ENCODE data around the gene THSD4.
"Not testable (repeated sequence)": the region's sequence is repeated elsewhere in the genome, so short reads cannot be mapped to it uniquely, and the experiment has no call there.

The THSD4 gene

DNA sequence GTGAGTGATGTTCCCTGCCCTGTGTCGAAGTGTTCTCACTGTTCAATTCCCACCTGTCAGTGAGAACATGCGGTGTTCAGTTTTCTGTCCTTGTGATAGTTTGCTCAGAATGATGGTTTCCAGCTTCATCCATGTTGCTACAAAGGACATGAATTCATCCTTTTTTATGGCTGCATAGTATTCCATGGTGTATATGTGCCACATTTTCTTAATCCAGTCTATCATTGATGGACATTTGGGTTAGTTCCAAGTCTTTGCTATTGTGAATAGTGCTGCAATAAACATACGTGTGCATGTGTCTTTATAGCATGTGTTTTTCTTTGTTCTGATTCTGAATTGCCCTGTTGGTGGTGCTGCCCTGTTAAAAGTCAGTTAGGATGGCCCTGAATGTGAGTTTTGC is 204.2 kb downstream of the THSD4 start:
- H2BK15ac ChIP-seq (ENCODE audit: low read depth, poor library complexity, severe bottlenecking); H2BK5ac ChIP-seq (ENCODE audit: low read depth, low read length, poor library complexity, severe bottlenecking); H3K9ac ChIP-seq (ENCODE audit: low read length); H4K8ac ChIP-seq (ENCODE audit: low read length); H3K27ac ChIP-seq (ENCODE audit: low read length, poor library complexity, severe bottlenecking); H3K23ac ChIP-seq (ENCODE audit: low read length in 2 of 2); H3K14ac ChIP-seq (ENCODE audit: low read length in 2 of 2); H3K36me3 ChIP-seq (ENCODE audit: control insufficient read depth in 1 of 2, insufficient read depth in 2 of 2, low read depth in 1 of 2, low read length in 2 of 2); H2BK12ac ChIP-seq (ENCODE audit: low read length in 2 of 2); H3K27me3 ChIP-seq (ENCODE audit: control insufficient read depth in 1 of 2, insufficient read depth in 1 of 2, low read length in 2 of 2); H2AFZ ChIP-seq (ENCODE audit: low read depth, low read length); H3K4me3 ChIP-seq (ENCODE audit: insufficient read depth in 1 of 2, low read depth in 1 of 2, low read length in 2 of 2); H3K4me1 ChIP-seq (ENCODE audit: control insufficient read depth, insufficient read depth, low read depth, low read length); DNase-seq; H2AK5ac ChIP-seq (ENCODE audit: low read length, severe bottlenecking); H4K91ac ChIP-seq (ENCODE audit: low read length); H3K18ac ChIP-seq (ENCODE audit: low read depth in 1 of 2, low read length in 2 of 2); H3K4ac ChIP-seq (ENCODE audit: low read depth in 1 of 2, low read length in 2 of 2); H3K4me2 ChIP-seq (ENCODE audit: low read length, poor library complexity, severe bottlenecking); H2BK120ac ChIP-seq (ENCODE audit: low read depth, low read length); H3K79me1 ChIP-seq (replicated peaks; ENCODE audit: low read length, poor library complexity, severe bottlenecking); H3K9me3 ChIP-seq (ENCODE audit: control insufficient read depth, low read length): not testable (repeated sequence)
- 98% methylated on average over 1 of the region's 3 CpGs for WGBS

- Histone ChIP-seq H2BK5ac (ENCODE audit: low read depth, low read length, poor library complexity, severe bottlenecking) (no peak overlapping the region), H3K4me1 (ENCODE audit: control insufficient read depth, insufficient read depth, low read depth, low read length) (no peaks in the 10 kb centered on the region), H2BK120ac (ENCODE audit: low read depth, low read length) (no peak overlapping the region), H2AFZ (ENCODE audit: low read depth, low read length) (no peak overlapping the region), H3K27ac (ENCODE audit: low read length, poor library complexity, severe bottlenecking) (no peak overlapping the region), H3K14ac (ENCODE audit: low read length in 2 of 2) (no peak overlapping the region), H3K9me3 (ENCODE audit: control insufficient read depth, low read length) (no peaks in the 10 kb centered on the region), H3K23ac (ENCODE audit: low read length in 2 of 2) (no peak overlapping the region), H3K9ac (ENCODE audit: low read length) (no peak overlapping the region), H3K4me2 (ENCODE audit: low read length, poor library complexity, severe bottlenecking) (no peak overlapping the region), H3K18ac (ENCODE audit: low read depth in 1 of 2, low read length in 2 of 2) (no peak overlapping the region), H4K91ac (ENCODE audit: low read length) (no peak overlapping the region), H3K79me1 (replicated peaks; ENCODE audit: low read length, poor library complexity, severe bottlenecking) (peaks cover 6% of the 10 kb centered on the region), H4K8ac (ENCODE audit: low read length) (no peak overlapping the region), H3K36me3 (ENCODE audit: control insufficient read depth in 1 of 2, insufficient read depth in 2 of 2, low read depth in 1 of 2, low read length in 2 of 2) (no peaks in the 10 kb centered on the region), H3K27me3 (ENCODE audit: control insufficient read depth in 1 of 2, insufficient read depth in 1 of 2, low read length in 2 of 2) (no peaks in the 10 kb centered on the region), H2BK15ac (ENCODE audit: low read depth, poor library complexity, severe bottlenecking) (no peak overlapping the region), H2AK5ac (ENCODE audit: low read length, severe bottlenecking) (no peak overlapping the region), H3K4ac (ENCODE audit: low read depth in 1 of 2, low read length in 2 of 2) (no peak overlapping the region), H2BK12ac (ENCODE audit: low read length in 2 of 2) (no peak overlapping the region), H3K4me3 (ENCODE audit: insufficient read depth in 1 of 2, low read depth in 1 of 2, low read length in 2 of 2) (no peak overlapping the region)
- 96% methylated on average over 3 of the region's 3 CpGs for WGBS
- DNase-seq: no peak
Observed at GRCh38 chr15:71319935-71320334, 204.7 kb downstream of the THSD4 start.

DNA sequence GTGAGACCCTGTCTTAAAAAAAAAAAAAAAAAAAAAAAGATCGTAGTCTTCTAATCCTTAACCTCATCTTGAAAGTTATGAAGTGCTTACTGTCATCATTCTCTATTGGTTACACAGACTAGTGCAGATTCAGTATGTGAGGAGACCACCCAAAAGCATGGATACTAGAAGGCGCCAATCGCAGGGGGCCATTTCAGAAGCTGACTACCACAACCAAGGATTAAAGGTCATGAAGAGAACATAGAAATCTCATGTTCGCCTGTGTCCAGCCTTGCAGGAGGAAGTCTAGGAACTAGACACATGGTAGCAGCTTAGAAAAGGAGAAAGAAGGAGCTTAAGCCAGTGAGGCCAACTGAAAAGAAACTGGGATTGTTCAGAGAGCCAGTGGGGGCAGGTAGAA is 207.8 kb downstream of the THSD4 start:
- H3K36me3 ChIP-seq (ENCODE audit: control insufficient read depth in 1 of 2, insufficient read depth in 2 of 2, low read depth in 1 of 2, low read length in 2 of 2): no peaks in the 10 kb centered on the region
- H2AFZ ChIP-seq (ENCODE audit: low read depth, low read length): no peak overlapping the region
- H3K9me3 ChIP-seq (ENCODE audit: control insufficient read depth, low read length): no peaks in the 10 kb centered on the region
- H3K4ac ChIP-seq (ENCODE audit: low read depth in 1 of 2, low read length in 2 of 2): no peak overlapping the region
- H3K18ac ChIP-seq (ENCODE audit: low read depth in 1 of 2, low read length in 2 of 2): peak overlapping the region in 1 of 2 experiments; percentile 77
- H3K9ac ChIP-seq (ENCODE audit: low read length): no peak overlapping the region
- peak overlapping the region; percentile 21 for H2BK120ac ChIP-seq (ENCODE audit: low read depth, low read length)
- no peak overlapping the region for H4K8ac ChIP-seq (ENCODE audit: low read length)
- no peak for DNase-seq
- H3K4me3 ChIP-seq (ENCODE audit: insufficient read depth in 1 of 2, low read depth in 1 of 2, low read length in 2 of 2): no peak overlapping the region
- no peak overlapping the region for H3K4me2 ChIP-seq (ENCODE audit: low read length, poor library complexity, severe bottlenecking)
- H3K79me1 ChIP-seq (replicated peaks; ENCODE audit: low read length, poor library complexity, severe bottlenecking): peaks cover 6% of the 10 kb centered on the region
- H2BK15ac ChIP-seq (ENCODE audit: low read depth, poor library complexity, severe bottlenecking): no peak overlapping the region
- no peak overlapping the region for H4K91ac ChIP-seq (ENCODE audit: low read length)
- H3K14ac ChIP-seq (ENCODE audit: low read length in 2 of 2): no peak overlapping the region
- no peak overlapping the region for H3K27ac ChIP-seq (ENCODE audit: low read length, poor library complexity, severe bottlenecking)
- H2AK5ac ChIP-seq (ENCODE audit: low read length, severe bottlenecking): no peak overlapping the region
- no peak overlapping the region for H2BK12ac ChIP-seq (ENCODE audit: low read length in 2 of 2)
- H2BK5ac ChIP-seq (ENCODE audit: low read depth, low read length, poor library complexity, severe bottlenecking): no peak overlapping the region
- 97% methylated on average over 4 of the region's 4 CpGs for WGBS
- no peaks in the 10 kb centered on the region for H3K4me1 ChIP-seq (ENCODE audit: control insufficient read depth, insufficient read depth, low read depth, low read length)
- H3K23ac ChIP-seq (ENCODE audit: low read length in 2 of 2): no peak overlapping the region
- H3K27me3 ChIP-seq (ENCODE audit: control insufficient read depth in 1 of 2, insufficient read depth in 1 of 2, low read length in 2 of 2): no peaks in the 10 kb centered on the region

DNA sequence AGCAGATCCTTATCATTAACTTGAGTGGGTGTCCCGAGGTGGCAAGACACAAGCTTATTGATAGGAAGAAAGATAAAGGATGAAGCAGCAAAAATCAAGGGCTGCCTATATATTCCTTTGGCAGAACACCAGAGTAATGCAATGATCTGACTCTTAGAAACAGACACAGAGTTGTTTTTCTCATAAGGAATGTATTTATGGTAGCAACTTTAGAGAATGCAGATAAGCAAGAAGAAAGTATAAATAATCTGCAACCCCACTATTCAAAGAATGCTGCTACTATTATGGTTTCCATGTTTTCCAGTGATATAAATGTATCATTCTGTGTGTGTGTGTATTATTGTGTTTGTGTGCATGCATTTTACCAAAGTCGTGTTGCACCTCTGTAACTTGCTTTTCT is 208.3 kb downstream of the THSD4 start:
- H3K4me2 ChIP-seq (ENCODE audit: low read length, poor library complexity, severe bottlenecking): no peak overlapping the region
- no peak overlapping the region for H3K18ac ChIP-seq (ENCODE audit: low read depth in 1 of 2, low read length in 2 of 2)
- no peak overlapping the region for H3K27ac ChIP-seq (ENCODE audit: low read length, poor library complexity, severe bottlenecking)
- no peak overlapping the region for H2BK15ac ChIP-seq (ENCODE audit: low read depth, poor library complexity, severe bottlenecking)
- 57% methylated on average over 2 of the region's 2 CpGs for WGBS
- H3K4me3 ChIP-seq (ENCODE audit: insufficient read depth in 1 of 2, low read depth in 1 of 2, low read length in 2 of 2): no peak overlapping the region
- no peak overlapping the region for H4K8ac ChIP-seq (ENCODE audit: low read length)
- H3K14ac ChIP-seq (ENCODE audit: low read length in 2 of 2): no peak overlapping the region
- H3K9me3 ChIP-seq (ENCODE audit: control insufficient read depth, low read length): no peaks in the 10 kb centered on the region
- peaks cover 6% of the 10 kb centered on the region for H3K79me1 ChIP-seq (replicated peaks; ENCODE audit: low read length, poor library complexity, severe bottlenecking)
- no peak overlapping the region for H3K9ac ChIP-seq (ENCODE audit: low read length)
- no peak overlapping the region for H2AK5ac ChIP-seq (ENCODE audit: low read length, severe bottlenecking)
- H4K91ac ChIP-seq (ENCODE audit: low read length): no peak overlapping the region
- peak; percentile 55 for DNase-seq
- no peaks in the 10 kb centered on the region for H3K27me3 ChIP-seq (ENCODE audit: control insufficient read depth in 1 of 2, insufficient read depth in 1 of 2, low read length in 2 of 2)
- H2BK5ac ChIP-seq (ENCODE audit: low read depth, low read length, poor library complexity, severe bottlenecking): no peak overlapping the region
- H3K36me3 ChIP-seq (ENCODE audit: control insufficient read depth in 1 of 2, insufficient read depth in 2 of 2, low read depth in 1 of 2, low read length in 2 of 2): no peaks in the 10 kb centered on the region
- H3K23ac ChIP-seq (ENCODE audit: low read length in 2 of 2): no peak overlapping the region
- peak overlapping the region; percentile 21 for H2BK120ac ChIP-seq (ENCODE audit: low read depth, low read length)
- H2BK12ac ChIP-seq (ENCODE audit: low read length in 2 of 2): no peak overlapping the region
- no peak overlapping the region for H2AFZ ChIP-seq (ENCODE audit: low read depth, low read length)
- no peak overlapping the region for H3K4ac ChIP-seq (ENCODE audit: low read depth in 1 of 2, low read length in 2 of 2)
- no peaks in the 10 kb centered on the region for H3K4me1 ChIP-seq (ENCODE audit: control insufficient read depth, insufficient read depth, low read depth, low read length)
